OCI-LY3 (cell line): ENCODE data around the gene ABCF2.

Source experiments
- H2AFZ ChIP-seq: fragments of 200-600, 300-600 bp; shearing (Covaris generic); 2 replicates; pipeline ENCODE4 v1.6.0; 2014; ENCODE audit warnings: antibody characterized with exemption, low read depth, low read length
- H3K27ac ChIP-seq: fragments of 200-600, 300-600 bp; sonication (generic); 2 replicates; pipeline ENCODE4 v1.5.1; 2014; ENCODE audit warnings: mild to moderate bottlenecking, low read length, moderate library complexity, mixed read lengths
- H3K27me3 ChIP-seq: fragments of 200-600, 300-600 bp; sonication (generic); 2 replicates; pipeline ENCODE4 v1.6.1; 2014; ENCODE audit warnings: low read depth, low read length, mixed read lengths
- H3K36me3 ChIP-seq: fragments of 200-600, 300-600 bp; sonication (generic); replicated peaks from 2 replicates; pipeline ENCODE3; 2014; ENCODE audit warnings: low read depth, low read length, mixed read lengths
- H3K4me1 ChIP-seq: fragments of 300-600, 200-600 bp; sonication (generic); 2 replicates; pipeline ENCODE4 v1.6.1; 2014; ENCODE audit warnings: low read length, mixed read lengths
- H3K4me2 ChIP-seq: fragments of 200-600, 300-600 bp; sonication (generic); 2 replicates; pipeline ENCODE4 v1.6.1; 2014; ENCODE audit warnings: low read length, mixed read lengths
- H3K4me3 ChIP-seq: fragments of 300-600, 200-600 bp; sonication (generic); 2 replicates; pipeline ENCODE4 v1.5.1; 2014; ENCODE audit warnings: antibody characterized with exemption, mild to moderate bottlenecking, low read length, moderate library complexity
- H3K79me2 ChIP-seq: fragments of 300-600, 200-600 bp; shearing (Covaris generic); 2 replicates; pipeline ENCODE4 v1.6.1; 2014; ENCODE audit warnings: mild to moderate bottlenecking, low read length, mixed read lengths
- H3K9ac ChIP-seq: fragments of 300-600, 200-600 bp; shearing (Covaris generic); 2 replicates; pipeline ENCODE4 v1.6.0; 2014; ENCODE audit warnings: mild to moderate bottlenecking, low read length, moderate library complexity
- H3K9me3 ChIP-seq: fragments of 200-600, 300-600 bp; shearing (Covaris generic); 2 replicates; pipeline ENCODE4 v1.6.1; 2014; ENCODE audit warnings: low read length, mixed read lengths; ENCODE audit not compliant: insufficient read depth
- H4K20me1 ChIP-seq: fragments of 200-600, 300-600 bp; sonication (generic); 2 replicates; pipeline ENCODE4 v1.6.1; 2016; ENCODE audit warnings: low read length, mixed read lengths; ENCODE audit not compliant: insufficient read depth
- CTCF ChIP-seq: fragments of 200-600, 300-600 bp; sonication (generic); IDR thresholded peaks from 2 replicates; pipeline ENCODE4 v1.5.1; 2014; ENCODE audit warnings: antibody characterized with exemption, low read length, low read depth
- EZH2phosphoT487 ChIP-seq: fragments of 200-600 bp; shearing (Covaris generic); IDR thresholded peaks from 2 replicates; pipeline ENCODE4 v1.6.1; 2018; ENCODE audit warnings: antibody characterized with exemption, mixed run types, low read depth

The ABCF2 gene

GRCh38 chr7:151252961-151253711, 26.1 kb upstream of the ABCF2 start:
- Histone ChIP-seq H4K20me1 (no peaks in the 10 kb centered on the region), H3K4me2 (no peak overlapping the region), H2AFZ (no peak overlapping the region), H3K4me1 (no peaks in the 10 kb centered on the region), H3K9me3 (no peaks in the 10 kb centered on the region), H3K79me2 (no peaks in the 10 kb centered on the region), H3K27me3 (peaks cover 49% of the 10 kb centered on the region), H3K36me3 (no peaks in the 10 kb centered on the region), H3K9ac (no peak overlapping the region), H3K27ac (no peak overlapping the region), H3K4me3 (no peak overlapping the region)
- no peak for TF ChIP-seq CTCF
- TF ChIP-seq EZH2phosphoT487, result no peak

GRCh38 chr7:151252561-151252835, 25.5 kb upstream of the ABCF2 start:
- no peak for TF ChIP-seq CTCF
- no peak for TF ChIP-seq EZH2phosphoT487
- Histone ChIP-seq H3K27me3 (peaks cover 50% of the 10 kb centered on the region), H3K4me2 (no peak overlapping the region), H3K36me3 (no peaks in the 10 kb centered on the region), H2AFZ (no peak overlapping the region), H3K9me3 (no peaks in the 10 kb centered on the region), H3K4me1 (no peaks in the 10 kb centered on the region), H3K4me3 (no peak overlapping the region), H4K20me1 (no peaks in the 10 kb centered on the region), H3K27ac (no peak overlapping the region), H3K79me2 (no peaks in the 10 kb centered on the region), H3K9ac (no peak overlapping the region)

GRCh38 chr7:151251689-151252560, 24.9 kb upstream of the ABCF2 start:
- Histone ChIP-seq H3K36me3 (no peaks in the 10 kb centered on the region), H3K4me2 (peak overlapping the region; percentile 72), H3K4me1 (no peaks in the 10 kb centered on the region), H3K9ac (no peak overlapping the region), H4K20me1 (peaks cover 2% of the 10 kb centered on the region; the same call in 1 of the 2 replicates), H3K27ac (no peak overlapping the region), H2AFZ (0 out of 2 replicates have a peak overlapping the region, but pooled peaks have one; percentile 34), H3K79me2 (no peaks in the 10 kb centered on the region), H3K4me3 (peak overlapping the region; percentile 69), H3K9me3 (no peaks in the 10 kb centered on the region), H3K27me3 (peaks cover 53% of the 10 kb centered on the region)
- TF ChIP-seq CTCF (no peak), EZH2phosphoT487 (no peak)

GRCh38 chr7:151251328-151251688, 24.3 kb upstream of the ABCF2 start:
- no peak for TF ChIP-seq EZH2phosphoT487
- no peak for TF ChIP-seq CTCF
- Histone ChIP-seq H3K9ac (no peak overlapping the region), H3K9me3 (no peaks in the 10 kb centered on the region), H3K36me3 (no peaks in the 10 kb centered on the region), H3K27ac (no peak overlapping the region), H3K4me3 (peak overlapping the region; percentile 69), H3K79me2 (no peaks in the 10 kb centered on the region), H2AFZ (no peak overlapping the region), H3K27me3 (peaks cover 53% of the 10 kb centered on the region), H3K4me2 (peak overlapping the region; percentile 49), H3K4me1 (no peaks in the 10 kb centered on the region), H4K20me1 (peaks cover 4% of the 10 kb centered on the region; the same call in 1 of the 2 replicates)
